B cell (primary cell): Measurements from ENCODE around the gene MAP3K2. TPM values are rescaled to one million over a fixed set of nuclear protein-coding genes. Genes with fewer than 3 reads are reported as not detected.

Source experiments
- ATAC-seq: fragments of 200-7000 bp; cut with Tn5 transposase; one replicate; pipeline ENCODE4 v1.10.0; 2021; ENCODE audit warnings: low read depth, mild to moderate bottlenecking, moderate number of reproducible peaks, moderate library complexity
- CTCF ChIA-PET: fragments of 350-600 bp; sonication (Branson Sonifier 250); formaldehyde crosslinking; loops from one replicate; lab custom pipeline; 2021; ENCODE audit warnings: antibody characterized with exemption, inconsistent platforms; lab: Charles Lee
- POLR2A ChIA-PET: fragments of 350-600 bp; sonication (Branson Sonifier 250); formaldehyde crosslinking; loops from one replicate; lab custom pipeline; 2021; ENCODE audit warnings: antibody characterized with exemption; lab: Charles Lee
- DNase-seq: peaks from one replicate; pipeline ENCODE4 v3.0.0; 2013
- H2AFZ ChIP-seq: 2 replicates; pipeline ENCODE4 v1.6.1; 2012; ENCODE audit warnings: mild to moderate bottlenecking, low read depth, low read length; ENCODE audit not compliant: insufficient read depth, poor library complexity, severe bottlenecking
- H3K27ac ChIP-seq, 2 donors: 1 replicate in 1 of 2; 2 replicates in 1 of 2; pipeline ENCODE4 v1.5.1; 2012 to 2013; ENCODE audit warnings: low read length in 2 of 2, mild to moderate bottlenecking in 2 of 2, moderate library complexity in 1 of 2
- H3K27me3 ChIP-seq, 4 experiments: fragments of 200-600 bp in 1 of 4; sonication (generic) in 1 of 4; replicated peaks in 1 of 4; 1 replicate in 2 of 4; 2 replicates in 2 of 4; pipeline versions ENCODE4 v1.6.1 to v1.7.0; 2013 to 2016; ENCODE audit warnings: low read length in 3 of 4, mild to moderate bottlenecking in 2 of 4, mixed read lengths in 1 of 4, moderate library complexity in 1 of 4; ENCODE audit not compliant: insufficient read depth in 4 of 4, control insufficient read depth in 3 of 4; ENCODE audit errors: control extremely low read depth in 1 of 4
- H3K36me3 ChIP-seq, 2 experiments: replicated peaks in 1 of 2; 1 replicate in 1 of 2; 2 replicates in 1 of 2; pipeline versions ENCODE4 v1.6.1 to v1.7.1; 2013; ENCODE audit warnings: low read length in 1 of 2; ENCODE audit not compliant: insufficient read depth in 2 of 2, control insufficient read depth in 1 of 2; ENCODE audit errors: control extremely low read depth in 1 of 2, extremely low read depth in 1 of 2
- H3K4me1 ChIP-seq, 2 donors: fragments of 200-600 bp in 1 of 2; sonication (generic) in 1 of 2; 1 replicate in 1 of 2; 2 replicates in 1 of 2; pipeline versions ENCODE4 v1.5.1 to v1.6.1; 2013 to 2017; ENCODE audit warnings: low read length in 2 of 2; ENCODE audit not compliant: control insufficient read depth in 2 of 2, insufficient read depth in 2 of 2
- H3K4me2 ChIP-seq: replicated peaks from 2 replicates; pipeline ENCODE3; 2012; ENCODE audit warnings: mild to moderate bottlenecking, low read depth, low read length; ENCODE audit not compliant: poor library complexity, severe bottlenecking
- H3K4me3 ChIP-seq, 5 experiments: fragments of 200-600 bp in 1 of 5; sonication (generic) in 1 of 5; 1 replicate in 3 of 5; 2 replicates in 2 of 5; pipeline versions ENCODE4 v1.5.1 to v1.7.0; 2011 to 2016; ENCODE audit warnings: low read length in 4 of 5, mild to moderate bottlenecking in 4 of 5, low read depth in 2 of 5, control low read depth in 1 of 5, moderate library complexity in 1 of 5; ENCODE audit not compliant: insufficient read depth in 1 of 5; ENCODE audit errors: control extremely low read depth in 1 of 5, extremely low read depth in 1 of 5
- H3K79me2 ChIP-seq: fragments of 200-600 bp; sonication (generic); one replicate; pipeline ENCODE4 v1.6.0; 2016; ENCODE audit warnings: low read length; ENCODE audit not compliant: control insufficient read depth, insufficient read depth
- H3K9ac ChIP-seq: fragments of 200-600 bp; sonication (generic); 2 replicates; pipeline ENCODE4 v1.6.1; 2017; ENCODE audit warnings: mild to moderate bottlenecking, low read length, moderate library complexity
- H3K9me3 ChIP-seq, 3 donors: one replicate each; pipeline versions ENCODE4 v1.6.1 to v1.7.1; 2013; ENCODE audit warnings: low read length in 2 of 3; ENCODE audit not compliant: control insufficient read depth in 2 of 3, insufficient read depth in 1 of 3; ENCODE audit errors: control extremely low read depth in 1 of 3
- H4K20me1 ChIP-seq: 2 replicates; pipeline ENCODE4 v1.6.0; 2012; ENCODE audit warnings: mild to moderate bottlenecking, low read length; ENCODE audit not compliant: insufficient read depth, control insufficient read depth, poor library complexity, severe bottlenecking
- H3K27ac Mint-ChIP-seq: one replicate; pipeline ENCODE4 v1.8.0; 2021; ENCODE audit warnings: mixed read lengths
- H3K27me3 Mint-ChIP-seq: one replicate; pipeline ENCODE4 v1.8.0; 2021; ENCODE audit warnings: mixed read lengths
- H3K4me1 Mint-ChIP-seq: one replicate; pipeline ENCODE4 v1.8.0; 2021; ENCODE audit warnings: mixed read lengths
- H3K4me3 Mint-ChIP-seq: one replicate; pipeline ENCODE4 v1.8.0; 2021; ENCODE audit warnings: mixed read lengths
- H3K9me3 Mint-ChIP-seq: one replicate; pipeline ENCODE4 v1.8.0; 2022; ENCODE audit warnings: mixed read lengths; ENCODE audit not compliant: insufficient read depth
- CTCF ChIP-seq: fragments of 200-600 bp; IDR thresholded peaks from one replicate; pipeline ENCODE4 v1.8.0; 2022; ENCODE audit warnings: antibody characterized with exemption, mild to moderate bottlenecking
- EZH2 ChIP-seq: IDR thresholded peaks from 2 replicates; pipeline ENCODE4 v1.6.1; 2012; ENCODE audit warnings: borderline replicate concordance, low read depth, mild to moderate bottlenecking, moderate library complexity, low read length; ENCODE audit not compliant: insufficient read depth, poor library complexity, severe bottlenecking
- WGBS: methylation state at CpG from one replicate; pipeline ENCODE4 v1.1.5; 2013; ENCODE audit warnings: missing lambda C conversion rate; ENCODE audit not compliant: insufficient coverage; 5-methylcytosine and 5-hydroxymethylcytosine counted together
- intact Hi-C: fragments of 100-400 bp; cut with micrococcal nuclease; formaldehyde crosslinking; loops from one replicate; pipeline ENCODE4 v1.10.0; 2022
- polyA plus RNA-seq: library from polyadenylated mRNA; depleted of rRNA; stranded (reverse); fragments of >200 nt; gene quantifications from 2 replicates; pipeline ENCODE4 v1.2.3, GENCODE V29; 2012
- total RNA-seq, 2 donors: library from RNA; stranded (reverse); fragments of 120-200 nt in 1 of 2; gene quantifications; 1 replicate in 1 of 2; 2 replicates in 1 of 2; pipeline versions ENCODE4 v1.2.3 to v1.2.4, GENCODE V29; 2013 to 2022

The MAP3K2 gene
- total and polyA plus RNA-seq, 2 donors (not counting 1 experiment from before 2014, with no cell fraction given): 9.9 to 118 TPM

- DNase-seq (no peak), ATAC-seq (no peak)
- Mint-ChIP-seq H3K27ac (no peak overlapping the region), H3K9me3 (peaks cover 4% of the 10 kb centered on the region), H3K27me3 (no peaks in the 10 kb centered on the region), H3K4me1 (peaks cover 18% of the 10 kb centered on the region), H3K4me3 (no peak overlapping the region)
- 100% methylated on average over 1 of the region's 2 CpGs for WGBS
- Histone ChIP-seq H3K9me3 (no peaks in the 10 kb centered on the region), H4K20me1 (peaks cover 8% of the 10 kb centered on the region), H3K4me1 (peaks cover 0 to 4% of the 10 kb centered on the region in 2 donors), H3K36me3 (peaks cover 12 to 77% of the 10 kb centered on the region in 2 experiments), H2AFZ (no peak overlapping the region), H3K4me2 (no peak overlapping the region), H3K27me3 (no peaks in the 10 kb centered on the region), H3K27ac (no peak overlapping the region), H3K9ac (no peak overlapping the region), H3K4me3 (no peak overlapping the region), H3K79me2 (peaks cover 20% of the 10 kb centered on the region)
- POLR2A ChIA-PET: no interaction called here
- TF ChIP-seq CTCF (no peak), EZH2 (no peak)
- CTCF ChIA-PET: interaction anchor here (0.6 kb wide), 1 partner anchor 21 kb away, joined by 3 read pairs; no protein-coding TSS in a partner anchor
- intact Hi-C loops: no loop called here
Measured at GRCh38 chr2:127283275-127283674, 104.5 kb downstream of the MAP3K2 start.

- Histone ChIP-seq H3K36me3 (peaks cover 13 to 75% of the 10 kb centered on the region in 2 experiments), H3K27me3 (no peaks in the 10 kb centered on the region), H3K9ac (no peak overlapping the region), H2AFZ (no peak overlapping the region), H3K4me3 (no peak overlapping the region), H3K4me2 (no peak overlapping the region), H3K9me3 (no peaks in the 10 kb centered on the region), H3K4me1 (peaks cover 0 to 4% of the 10 kb centered on the region in 2 donors), H3K27ac (no peak overlapping the region), H3K79me2 (peaks cover 12% of the 10 kb centered on the region), H4K20me1 (peaks cover 8% of the 10 kb centered on the region)
- Mint-ChIP-seq H3K27ac (no peak overlapping the region), H3K9me3 (peaks cover 4% of the 10 kb centered on the region), H3K4me3 (no peak overlapping the region), H3K27me3 (no peaks in the 10 kb centered on the region), H3K4me1 (peaks cover 23% of the 10 kb centered on the region)
- CTCF ChIA-PET: interaction anchor here (1.3 kb wide), 1 partner anchor 198 kb away, joined by 3 read pairs; no protein-coding TSS in a partner anchor
- 86% methylated on average over 2 of the region's 2 CpGs for WGBS
- ATAC-seq (no peak), DNase-seq (no peak)
- no peak for TF ChIP-seq EZH2
- no peak for TF ChIP-seq CTCF
- POLR2A ChIA-PET: no interaction called here
- intact Hi-C loops: no loop called here
Measured at GRCh38 chr2:127280693-127281092, 107.1 kb downstream of the MAP3K2 start.
